Gastrocnemius medialis (tissue), 4 donors: ENCODE data around the gene CRYGN. TPM values are rescaled to one million over a fixed set of nuclear protein-coding genes. Genes with fewer than 3 reads are reported as not detected.

ENCODE experiments used
- ATAC-seq, 2 donors: fragments of 150-250 bp; one replicate each; pipeline ENCODE4 v1.9.1; 2016
- DNase-seq, 2 donors: peaks; one replicate each; pipeline ENCODE4 v3.0.0-alpha.2; 2019
- H3K27ac ChIP-seq, 4 donors: fragments of 200-600 bp; sonication (generic); 1 replicate in 1 of 4; 2 replicates in 3 of 4; pipeline ENCODE4 v1.5.1; 2016 to 2018; ENCODE audit warnings: mild to moderate bottlenecking in 2 of 4, moderate library complexity in 1 of 4
- H3K27me3 ChIP-seq, 3 donors: fragments of 200-600 bp; sonication (generic) in 2 of 3; 1 replicate in 1 of 3; 2 replicates in 2 of 3; pipeline versions ENCODE4 v1.5.1 to v1.6.0; 2016 to 2019; ENCODE audit warnings: mild to moderate bottlenecking in 1 of 3, moderate library complexity in 1 of 3
- H3K36me3 ChIP-seq, 2 donors: fragments of 200-600 bp; sonication (generic) in 1 of 2; one replicate each; pipeline ENCODE4 v1.5.1; 2017 to 2018
- H3K4me1 ChIP-seq, 2 donors: fragments of 200-600 bp; sonication (generic) in 1 of 2; one replicate each; pipeline ENCODE4 v1.5.1; 2016 to 2017; ENCODE audit warnings: mild to moderate bottlenecking in 2 of 2
- H3K4me3 ChIP-seq, 4 donors: fragments of 200-600 bp; sonication (generic) in 3 of 4; 1 replicate in 1 of 4; 2 replicates in 3 of 4; pipeline ENCODE4 v1.5.1; 2016 to 2019; ENCODE audit warnings: mild to moderate bottlenecking in 2 of 4
- H3K9me3 ChIP-seq, 3 donors: fragments of 200-600 bp; sonication (generic) in 2 of 3; 1 replicate in 1 of 3; 2 replicates in 2 of 3; pipeline ENCODE4 v1.5.1; 2016 to 2019
- POLR2A ChIP-seq, 2 donors: fragments of 450-650 bp; IDR thresholded peaks; one replicate each; pipeline ENCODE4 v1.6.1; 2017; ENCODE audit warnings: antibody characterized with exemption in 2 of 2, mild to moderate bottlenecking in 2 of 2, moderate library complexity in 2 of 2
- in situ Hi-C, 4 donors: fragments of 200-750 bp; cut with MboI; loops; one replicate each; pipeline versions ENCODE4 v1.15.0 to v1.8.0; 2017; ENCODE audit warnings: low sequenced_read_pairs in 4 of 4
- intact Hi-C: fragments of 100-400 bp; cut with DNase I; formaldehyde crosslinking; loops from one replicate; pipeline ENCODE4 v1.15.1; 2023; ENCODE audit warnings: low total_unique reads
- total RNA-seq, 4 donors: library from RNA; depleted of rRNA; stranded (reverse); fragments of >200 nt; gene quantifications; one replicate each; pipeline versions ENCODE4 v1.1.0 to v1.2.3, GENCODE V29; 2016
- TF ChIP-seq, protein P1 (sequence below), 5 experiments: fragments of 450-650 bp in 3 of 5; fragments of 200-600 bp in 2 of 5; sonication (generic) in 2 of 5; IDR thresholded peaks in 4 of 5; conservative IDR thresholded peaks in 1 of 5; 1 replicate in 4 of 5; 2 replicates in 1 of 5; pipeline ENCODE4 v1.5.1; 2016 to 2019; ENCODE audit warnings: antibody characterized with exemption in 5 of 5, mild to moderate bottlenecking in 3 of 5, moderate library complexity in 3 of 5

CRYGN gene
- total RNA-seq, 4 donors from 2014 or later, result not detected

GRCh38 chr7:151461942-151462230, 21.9 kb upstream of the CRYGN start:
- H3K9me3 ChIP-seq, result peaks cover 0 to 4% (median 0%) of the 10 kb centered on the region in 3 donors
- ATAC-seq (no peak), DNase-seq (no peak)
- TF ChIP-seq, protein P1, sequence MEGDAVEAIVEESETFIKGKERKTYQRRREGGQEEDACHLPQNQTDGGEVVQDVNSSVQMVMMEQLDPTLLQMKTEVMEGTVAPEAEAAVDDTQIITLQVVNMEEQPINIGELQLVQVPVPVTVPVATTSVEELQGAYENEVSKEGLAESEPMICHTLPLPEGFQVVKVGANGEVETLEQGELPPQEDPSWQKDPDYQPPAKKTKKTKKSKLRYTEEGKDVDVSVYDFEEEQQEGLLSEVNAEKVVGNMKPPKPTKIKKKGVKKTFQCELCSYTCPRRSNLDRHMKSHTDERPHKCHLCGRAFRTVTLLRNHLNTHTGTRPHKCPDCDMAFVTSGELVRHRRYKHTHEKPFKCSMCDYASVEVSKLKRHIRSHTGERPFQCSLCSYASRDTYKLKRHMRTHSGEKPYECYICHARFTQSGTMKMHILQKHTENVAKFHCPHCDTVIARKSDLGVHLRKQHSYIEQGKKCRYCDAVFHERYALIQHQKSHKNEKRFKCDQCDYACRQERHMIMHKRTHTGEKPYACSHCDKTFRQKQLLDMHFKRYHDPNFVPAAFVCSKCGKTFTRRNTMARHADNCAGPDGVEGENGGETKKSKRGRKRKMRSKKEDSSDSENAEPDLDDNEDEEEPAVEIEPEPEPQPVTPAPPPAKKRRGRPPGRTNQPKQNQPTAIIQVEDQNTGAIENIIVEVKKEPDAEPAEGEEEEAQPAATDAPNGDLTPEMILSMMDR (IDR thresholded peaks at IDR 0.05 in 4 of 5, conservative IDR thresholded peaks at IDR 0.05 in 1 of 5), result peak in 1 of 5 experiments; percentile 8
- TF ChIP-seq POLR2A (IDR thresholded peaks at IDR 0.05), result no peak
- intact Hi-C loops (loop anchor here (2.0 to 5.0 kb wide), 2 partner anchors 43 to 245 kb away; no protein-coding TSS in a partner anchor), in situ Hi-C loops (loop anchor here in 2 of 4 donors (10.0 to 25.0 kb wide), 2 partner anchors 53 to 275 kb away; partner anchors contain the start of gene RHEB (in 1 of the 2))
- no peak overlapping the region for H3K4me3 ChIP-seq
- no peaks in the 10 kb centered on the region for H3K27me3 ChIP-seq
- H3K36me3 ChIP-seq, result peaks cover 0 to 23% of the 10 kb centered on the region in 2 donors
- H3K4me1 ChIP-seq, result peaks cover 23 to 46% of the 10 kb centered on the region in 2 donors
- H3K27ac ChIP-seq, result peak overlapping the region; percentile 91 to 94 (median 92)

DNA sequence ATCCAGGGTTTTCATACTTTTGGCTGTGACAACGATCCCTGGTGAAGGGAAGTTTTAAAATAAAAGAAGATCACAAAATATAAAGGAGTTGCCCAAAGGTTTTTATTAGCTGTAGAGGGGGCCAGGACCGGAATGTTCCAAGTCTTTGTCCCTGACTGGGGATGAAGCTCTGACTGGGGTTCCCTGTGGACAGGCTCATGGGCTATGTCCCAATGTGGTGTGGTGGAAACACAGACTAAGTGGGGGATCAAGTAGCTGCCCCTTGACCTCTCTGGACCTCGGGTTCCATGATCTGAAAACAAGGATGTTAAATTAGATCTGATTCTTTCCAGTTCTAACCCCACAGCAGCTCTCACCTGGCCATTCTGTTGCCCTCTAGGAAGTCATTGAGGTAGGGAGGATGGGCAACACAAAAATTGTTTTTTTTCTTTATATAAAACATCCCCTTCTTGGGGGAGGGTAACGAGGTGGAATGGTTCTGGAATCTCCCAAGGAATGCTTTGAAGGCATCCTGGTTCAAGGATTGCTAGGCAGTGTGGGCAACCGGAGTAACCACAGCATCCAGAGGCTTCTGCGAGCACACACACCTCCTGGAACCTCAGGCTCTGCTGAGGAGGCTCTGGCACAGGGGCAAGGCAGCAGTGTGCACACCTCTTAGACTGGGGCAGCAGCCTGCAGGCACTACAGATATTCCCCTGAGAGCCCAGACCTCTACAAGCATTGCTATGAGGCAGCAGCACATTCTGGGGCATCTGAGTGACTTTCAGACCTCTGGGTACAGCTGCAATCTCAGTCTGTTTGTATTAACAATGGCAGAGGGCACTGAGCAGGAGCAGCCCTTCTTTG, 21.4 kb upstream of the CRYGN start:
- DNase-seq (no peak), ATAC-seq (no peak)
- peak overlapping the region; percentile 91 to 94 (median 92) for H3K27ac ChIP-seq
- TF ChIP-seq, protein P1 (IDR thresholded peaks at IDR 0.05 in 4 of 5, conservative IDR thresholded peaks at IDR 0.05 in 1 of 5), result no peak
- no peak for TF ChIP-seq POLR2A (IDR thresholded peaks at IDR 0.05)
- peaks cover 0 to 4% (median 0%) of the 10 kb centered on the region in 3 donors for H3K9me3 ChIP-seq
- in situ Hi-C loops, result loop anchor here in 2 of 4 donors (10.0 to 25.0 kb wide), 2 partner anchors 53 to 276 kb away; partner anchors contain the start of gene RHEB (in 1 of the 2)
- peaks cover 23 to 46% of the 10 kb centered on the region in 2 donors for H3K4me1 ChIP-seq
- H3K27me3 ChIP-seq, result no peaks in the 10 kb centered on the region
- no peak overlapping the region for H3K4me3 ChIP-seq
- intact Hi-C loops, result loop anchor here (2.0 to 5.0 kb wide), 2 partner anchors 43 to 246 kb away; no protein-coding TSS in a partner anchor
- H3K36me3 ChIP-seq, result peaks cover 0 to 19% of the 10 kb centered on the region in 2 donors

- Histone ChIP-seq H3K9me3 (peaks cover 0 to 4% (median 0%) of the 10 kb centered on the region in 3 donors), H3K4me1 (peaks cover 23 to 46% of the 10 kb centered on the region in 2 donors), H3K36me3 (peaks cover 0 to 11% of the 10 kb centered on the region in 2 donors), H3K4me3 (peak overlapping the region; percentile 32 to 47 (median 36)), H3K27me3 (no peaks in the 10 kb centered on the region), H3K27ac (peak overlapping the region; percentile 91 to 94 (median 92))
- intact Hi-C loops (loop anchor here (1.0 to 5.0 kb wide), 3 partner anchors 44 to 247 kb away; no protein-coding TSS in a partner anchor), in situ Hi-C loops (loop anchor here in 2 of 4 donors (10.0 to 25.0 kb wide), 2 partner anchors 54 to 277 kb away; partner anchors contain the start of gene RHEB (in 1 of the 2))
- no peak for TF ChIP-seq POLR2A (IDR thresholded peaks at IDR 0.05)
- TF ChIP-seq, protein P1 (IDR thresholded peaks at IDR 0.05 in 4 of 5, conservative IDR thresholded peaks at IDR 0.05 in 1 of 5), result peak in 1 of 5 experiments; percentile 6
- peak; percentile 44 to 45 for ATAC-seq
- peak; percentile 57 to 79 for DNase-seq
These were observed 20.5 kb upstream of the CRYGN start for GRCh38 chr7:151460474-151460855.

GRCh38 chr7:151459726-151460473, 20.0 kb upstream of the CRYGN start:
- Histone ChIP-seq H3K9me3 (peaks cover 0 to 4% (median 0%) of the 10 kb centered on the region in 3 donors), H3K36me3 (peaks cover 0 to 5% of the 10 kb centered on the region in 2 donors), H3K27ac (peak overlapping the region; percentile 91 to 94 (median 92)), H3K27me3 (no peaks in the 10 kb centered on the region), H3K4me3 (peak overlapping the region; percentile 32 to 47 (median 36)), H3K4me1 (peaks cover 23 to 46% of the 10 kb centered on the region in 2 donors)
- in situ Hi-C loops, result loop anchor here in 2 of 4 donors (10.0 to 25.0 kb wide), 2 partner anchors 55 to 277 kb away; partner anchors contain the start of gene RHEB (in 1 of the 2)
- intact Hi-C loops, result loop anchor here (1.0 to 5.0 kb wide), 6 partner anchors 45 to 295 kb away; no protein-coding TSS in a partner anchor
- TF ChIP-seq, protein P1 (IDR thresholded peaks at IDR 0.05 in 4 of 5, conservative IDR thresholded peaks at IDR 0.05 in 1 of 5), result peak in 2 of 5 experiments; percentile 25 to 45
- peak; percentile 13 to 42 for TF ChIP-seq POLR2A (IDR thresholded peaks at IDR 0.05)
- DNase-seq, result peak; percentile 87 to 91
- ATAC-seq, result peak; percentile 83 to 84
